NOMO-1 (cell line): ENCODE data around the gene TTC9B.
"Not testable (repeated sequence)": the region's sequence is repeated elsewhere in the genome, so short reads cannot be mapped to it uniquely, and the experiment has no call there.

Experiments
- DNase-seq, 2 experiments: peaks; one replicate each; lab custom pipeline; 2025; ENCODE audit not compliant: unreplicated experiment in 2 of 2; lab: John Stamatoyannopoulos, UW

The TTC9B gene

GRCh38 chr19:40233811-40234389, 15.7 kb upstream of the TTC9B start:
- DNase-seq = no peak

GRCh38 chr19:40232949-40233810, 15.0 kb upstream of the TTC9B start:
- no peak for DNase-seq

GRCh38 chr19:40232479-40232878, 14.3 kb upstream of the TTC9B start:
- no peak for DNase-seq

- DNase-seq = no peak
These were observed 13.6 kb upstream of the TTC9B start for GRCh38 chr19:40231544-40232424.

- DNase-seq = no peak
These were observed 12.9 kb upstream of the TTC9B start for GRCh38 chr19:40231057-40231456.

GRCh38 chr19:40229926-40230417, 11.8 kb upstream of the TTC9B start:
- DNase-seq = no peak

GRCh38 chr19:40229484-40229883, 11.3 kb upstream of the TTC9B start:
- no peak for DNase-seq

- DNase-seq = no peak
These were observed 10.7 kb upstream of the TTC9B start for GRCh38 chr19:40228863-40229262.

- DNase-seq = no peak
These were observed 10.2 kb upstream of the TTC9B start for GRCh38 chr19:40228346-40228745.

GRCh38 chr19:40225440-40226305, 7.5 kb upstream of the TTC9B start:
- no peak for DNase-seq

- no peak for DNase-seq
These were observed 6.4 kb upstream of the TTC9B start for GRCh38 chr19:40224342-40225150.

- DNase-seq = no peak
These were observed 5.1 kb upstream of the TTC9B start for GRCh38 chr19:40223135-40223822.

- DNase-seq = peak; percentile 62 to 78
These were observed 3.9 kb upstream of the TTC9B start for GRCh38 chr19:40221858-40222619.

GRCh38 chr19:40220674-40221073, 2.5 kb upstream of the TTC9B start:
- no peak for DNase-seq

- DNase-seq = no peak
These were observed 1.6 kb upstream of the TTC9B start for GRCh38 chr19:40219721-40220276.

- DNase-seq = not testable (repeated sequence)
These were observed 845 bp upstream of the TTC9B start for GRCh38 chr19:40219029-40219428.

GRCh38 chr19:40217027-40217810, 965 bp downstream of the TTC9B start:
- peak in 1 of 2 experiments; percentile 3 for DNase-seq
